Parathyroid adenoma (tissue), 2 donors: Measurements from ENCODE around the gene MRPL39.

ENCODE experiments used
- H2AFZ ChIP-seq: fragments of 300-600 bp; sonication (generic); one replicate; pipeline ENCODE4 v1.7.0; 2017; ENCODE audit warnings: antibody characterized with exemption, mild to moderate bottlenecking
- H3K27ac ChIP-seq: fragments of 300-600 bp; sonication (generic); one replicate; pipeline ENCODE4 v1.7.0; 2017
- H3K27me3 ChIP-seq: fragments of 300-600 bp; sonication (generic); one replicate; pipeline ENCODE4 v1.7.0; 2017; ENCODE audit warnings: low read length; ENCODE audit not compliant: control insufficient read depth, insufficient read depth
- H3K36me3 ChIP-seq: fragments of 300-600 bp; sonication (generic); one replicate; pipeline ENCODE4 v1.7.0; 2017; ENCODE audit warnings: low read length; ENCODE audit not compliant: control insufficient read depth, insufficient read depth
- H3K4me1 ChIP-seq: fragments of 300-600 bp; sonication (generic); one replicate; pipeline ENCODE4 v1.7.0; 2017; ENCODE audit warnings: control low read depth
- H3K4me2 ChIP-seq: fragments of 300-600 bp; sonication (generic); one replicate; pipeline ENCODE4 v1.7.0; 2017; ENCODE audit warnings: low read length
- H3K4me3 ChIP-seq: fragments of 300-600 bp; sonication (generic); one replicate; pipeline ENCODE4 v1.7.0; 2017; ENCODE audit warnings: low read depth, low read length
- H3K79me2 ChIP-seq: fragments of 300-600 bp; sonication (generic); one replicate; pipeline ENCODE4 v1.7.0; 2017; ENCODE audit warnings: control low read depth
- H3K9ac ChIP-seq: fragments of 300-600 bp; sonication (generic); one replicate; pipeline ENCODE4 v1.7.0; 2017; ENCODE audit warnings: mild to moderate bottlenecking
- H3K9me3 ChIP-seq: fragments of 300-600 bp; sonication (generic); one replicate; pipeline ENCODE4 v1.7.0; 2017; ENCODE audit warnings: low read length; ENCODE audit not compliant: control insufficient read depth
- CTCF ChIP-seq: fragments of 300-600 bp; sonication (generic); IDR thresholded peaks from one replicate; pipeline ENCODE4 v1.7.0; 2017; ENCODE audit warnings: antibody characterized with exemption, mild to moderate bottlenecking
- donor health status: primary hyperparathyroidism.

Gene MRPL39

GRCh38 chr21:25624511-25624910 lies 17.2 kb upstream of the MRPL39 start:
- Histone ChIP-seq H3K36me3 (no peaks in the 10 kb centered on the region), H3K79me2 (no peaks in the 10 kb centered on the region), H2AFZ (no peak overlapping the region), H3K4me2 (no peak overlapping the region), H3K4me3 (no peak overlapping the region), H3K27ac (no peak overlapping the region), H3K4me1 (no peaks in the 10 kb centered on the region), H3K9ac (no peak overlapping the region), H3K27me3 (no peaks in the 10 kb centered on the region), H3K9me3 (no peaks in the 10 kb centered on the region)
- no peak for TF ChIP-seq CTCF

- Histone ChIP-seq H3K9me3 (no peaks in the 10 kb centered on the region), H3K4me3 (no peak overlapping the region), H3K27me3 (no peaks in the 10 kb centered on the region), H3K27ac (no peak overlapping the region), H3K9ac (no peak overlapping the region), H3K36me3 (no peaks in the 10 kb centered on the region), H3K4me1 (no peaks in the 10 kb centered on the region), H3K79me2 (no peaks in the 10 kb centered on the region), H3K4me2 (no peak overlapping the region), H2AFZ (no peak overlapping the region)
- no peak for TF ChIP-seq CTCF
Observed at GRCh38 chr21:25619198-25619597, 11.9 kb upstream of the MRPL39 start.

- TF ChIP-seq CTCF: no peak
- no peak overlapping the region for H3K27ac ChIP-seq
- H3K36me3 ChIP-seq: no peaks in the 10 kb centered on the region
- no peak overlapping the region for H3K9ac ChIP-seq
- no peak overlapping the region for H3K4me3 ChIP-seq
- H3K4me2 ChIP-seq: no peak overlapping the region
- no peaks in the 10 kb centered on the region for H3K27me3 ChIP-seq
- H3K79me2 ChIP-seq: no peaks in the 10 kb centered on the region
- H2AFZ ChIP-seq: no peak overlapping the region
- no peaks in the 10 kb centered on the region for H3K4me1 ChIP-seq
- H3K9me3 ChIP-seq: no peaks in the 10 kb centered on the region
Observed at GRCh38 chr21:25615880-25616279, 8.6 kb upstream of the MRPL39 start.

- no peak overlapping the region for H3K27ac ChIP-seq
- H3K4me1 ChIP-seq: no peaks in the 10 kb centered on the region
- TF ChIP-seq CTCF: no peak
- H3K9me3 ChIP-seq: no peaks in the 10 kb centered on the region
- no peaks in the 10 kb centered on the region for H3K36me3 ChIP-seq
- no peak overlapping the region for H3K9ac ChIP-seq
- H2AFZ ChIP-seq: no peak overlapping the region
- H3K4me2 ChIP-seq: no peak overlapping the region
- H3K79me2 ChIP-seq: no peaks in the 10 kb centered on the region
- H3K27me3 ChIP-seq: no peaks in the 10 kb centered on the region
- no peak overlapping the region for H3K4me3 ChIP-seq
Observed at GRCh38 chr21:25614441-25614840, 7.2 kb upstream of the MRPL39 start.

- Histone ChIP-seq H3K4me1 (no peaks in the 10 kb centered on the region), H3K36me3 (no peaks in the 10 kb centered on the region), H3K9me3 (no peaks in the 10 kb centered on the region), H3K4me3 (peak overlapping the region; percentile 91), H3K27me3 (no peaks in the 10 kb centered on the region), H3K9ac (no peak overlapping the region), H2AFZ (peak overlapping the region; percentile 92), H3K4me2 (peak overlapping the region; percentile 85), H3K79me2 (peaks cover 2% of the 10 kb centered on the region), H3K27ac (peak overlapping the region; percentile 32)
- peak; percentile 86 for TF ChIP-seq CTCF
Observed at GRCh38 chr21:25608044-25608737, 910 bp upstream of the MRPL39 start.
